ENCODE results near the gene KRT32. TPM values are rescaled to one million over a fixed set of nuclear protein-coding genes. Genes with fewer than 3 reads are reported as not detected.

The KRT32 gene
- total RNA-seq, 1 donor from 2014 or later, result not detected

- Mint-ChIP-seq H3K27me3 (ENCODE audit: low read depth, unreplicated experiment) (peaks cover 21% of the 10 kb centered on the region), H3K4me1 (ENCODE audit: low read depth, unreplicated experiment) (peaks cover 6% of the 10 kb centered on the region), H3K4me3 (ENCODE audit: unreplicated experiment) (no peak overlapping the region), H3K9me3 (ENCODE audit: unreplicated experiment) (peaks cover 16% of the 10 kb centered on the region), H3K36me3 (ENCODE audit: low read depth, unreplicated experiment) (no peaks in the 10 kb centered on the region), H3K27ac (ENCODE audit: unreplicated experiment) (no peak overlapping the region)
- Histone ChIP-seq H3K27ac (ENCODE audit: low read depth, low read length) (no peak overlapping the region), H3K4me3 (ENCODE audit: insufficient read depth, low read depth, low read length) (no peak overlapping the region), H2AFZ (ENCODE audit: low read depth, low read length) (no peak overlapping the region), H3K4me1 (ENCODE audit: insufficient read depth, low read length) (peaks cover 11% of the 10 kb centered on the region), H3K36me3 (ENCODE audit: insufficient read depth, low read length) (no peaks in the 10 kb centered on the region), H3K79me2 (ENCODE audit: insufficient read depth, low read length) (no peaks in the 10 kb centered on the region), H3K9ac (ENCODE audit: low read length) (no peak overlapping the region), H3K9me3 (ENCODE audit: insufficient read depth, low read depth, low read length) (peaks cover 4% of the 10 kb centered on the region), H3K27me3 (ENCODE audit: insufficient read depth, low read length) (no peaks in the 10 kb centered on the region), H4K20me1 (ENCODE audit: insufficient read depth, low read length) (no peaks in the 10 kb centered on the region), H3K4me2 (ENCODE audit: low read length) (no peak overlapping the region)
- TF ChIP-seq CTCF (IDR thresholded peaks at IDR 0.05; ENCODE audit: insufficient read depth, low read depth, low read length) (no peak), EZH2 (IDR thresholded peaks at IDR 0.05; ENCODE audit: insufficient read depth, low read length) (no peak)
- FAIRE-seq (no peak), DNase-seq (ENCODE audit: low read depth) (peak; percentile 45)
Measured at GRCh38 chr17:41467561-41467960, 375 bp upstream of the KRT32 start.

- no peaks in the 10 kb centered on the region for H3K36me3 ChIP-seq (ENCODE audit: insufficient read depth, low read length)
- Mint-ChIP-seq H3K27ac (ENCODE audit: unreplicated experiment) (no peak overlapping the region), H3K9me3 (ENCODE audit: unreplicated experiment) (peaks cover 9% of the 10 kb centered on the region), H3K36me3 (ENCODE audit: low read depth, unreplicated experiment) (no peaks in the 10 kb centered on the region), H3K4me1 (ENCODE audit: low read depth, unreplicated experiment) (peaks cover 6% of the 10 kb centered on the region), H3K4me3 (ENCODE audit: unreplicated experiment) (no peak overlapping the region), H3K27me3 (ENCODE audit: low read depth, unreplicated experiment) (peaks cover 30% of the 10 kb centered on the region)
- H3K27ac ChIP-seq (ENCODE audit: low read depth, low read length), result no peak overlapping the region
- H3K4me2 ChIP-seq (ENCODE audit: low read length), result peak overlapping the region; percentile 24
- H3K79me2 ChIP-seq (ENCODE audit: insufficient read depth, low read length), result no peaks in the 10 kb centered on the region
- H3K27me3 ChIP-seq (ENCODE audit: insufficient read depth, low read length), result no peaks in the 10 kb centered on the region
- H3K4me1 ChIP-seq (ENCODE audit: insufficient read depth, low read length), result peaks cover 11% of the 10 kb centered on the region
- H2AFZ ChIP-seq (ENCODE audit: low read depth, low read length), result no peak overlapping the region
- no peak overlapping the region for H3K9ac ChIP-seq (ENCODE audit: low read length)
- no peaks in the 10 kb centered on the region for H4K20me1 ChIP-seq (ENCODE audit: insufficient read depth, low read length)
- peak; percentile 97 for FAIRE-seq
- no peak overlapping the region for H3K4me3 ChIP-seq (ENCODE audit: insufficient read depth, low read depth, low read length)
- TF ChIP-seq CTCF (IDR thresholded peaks at IDR 0.05; ENCODE audit: insufficient read depth, low read depth, low read length) (no peak), EZH2 (IDR thresholded peaks at IDR 0.05; ENCODE audit: insufficient read depth, low read length) (no peak)
- DNase-seq (ENCODE audit: low read depth), result peak; percentile 95
- no peaks in the 10 kb centered on the region for H3K9me3 ChIP-seq (ENCODE audit: insufficient read depth, low read depth, low read length)
Measured at GRCh38 chr17:41464682-41465081, 2.5 kb downstream of the KRT32 start.

- no peak for TF ChIP-seq CTCF (IDR thresholded peaks at IDR 0.05; ENCODE audit: insufficient read depth, low read depth, low read length)
- TF ChIP-seq EZH2 (IDR thresholded peaks at IDR 0.05; ENCODE audit: insufficient read depth, low read length), result no peak
- no peaks in the 10 kb centered on the region for H3K27me3 ChIP-seq (ENCODE audit: insufficient read depth, low read length)
- H3K27ac ChIP-seq (ENCODE audit: low read depth, low read length), result no peak overlapping the region
- H3K4me1 ChIP-seq (ENCODE audit: insufficient read depth, low read length), result peaks cover 11% of the 10 kb centered on the region
- peaks cover 28% of the 10 kb centered on the region for H3K27me3 Mint-ChIP-seq (ENCODE audit: low read depth, unreplicated experiment)
- no peak for DNase-seq (ENCODE audit: low read depth)
- no peaks in the 10 kb centered on the region for H3K79me2 ChIP-seq (ENCODE audit: insufficient read depth, low read length)
- H2AFZ ChIP-seq (ENCODE audit: low read depth, low read length), result no peak overlapping the region
- peaks cover 7% of the 10 kb centered on the region for H3K9me3 Mint-ChIP-seq (ENCODE audit: unreplicated experiment)
- H3K4me3 ChIP-seq (ENCODE audit: insufficient read depth, low read depth, low read length), result no peak overlapping the region
- peaks cover 6% of the 10 kb centered on the region for H3K4me1 Mint-ChIP-seq (ENCODE audit: low read depth, unreplicated experiment)
- H3K9ac ChIP-seq (ENCODE audit: low read length), result no peak overlapping the region
- H4K20me1 ChIP-seq (ENCODE audit: insufficient read depth, low read length), result no peaks in the 10 kb centered on the region
- no peak overlapping the region for H3K4me3 Mint-ChIP-seq (ENCODE audit: unreplicated experiment)
- no peak overlapping the region for H3K4me2 ChIP-seq (ENCODE audit: low read length)
- no peak overlapping the region for H3K27ac Mint-ChIP-seq (ENCODE audit: unreplicated experiment)
- no peaks in the 10 kb centered on the region for H3K9me3 ChIP-seq (ENCODE audit: insufficient read depth, low read depth, low read length)
- H3K36me3 ChIP-seq (ENCODE audit: insufficient read depth, low read length), result no peaks in the 10 kb centered on the region
- FAIRE-seq, result no peak
- H3K36me3 Mint-ChIP-seq (ENCODE audit: low read depth, unreplicated experiment), result no peaks in the 10 kb centered on the region
Measured at GRCh38 chr17:41464173-41464572, 3.0 kb downstream of the KRT32 start.

Data from astrocyte (in vitro differentiated cells and primary cell).